ENCODE results near the gene CMTM5. TPM values are rescaled to one million over a fixed set of nuclear protein-coding genes. Genes with fewer than 3 reads are reported as not detected.
"Not testable (repeated sequence)": the region's sequence is repeated elsewhere in the genome, so short reads cannot be mapped to it uniquely, and the experiment has no call there.

The CMTM5 gene
- total RNA-seq, 4 donors from 2014 or later = 0.64 to 1.1 TPM; not detected in 2

DNA sequence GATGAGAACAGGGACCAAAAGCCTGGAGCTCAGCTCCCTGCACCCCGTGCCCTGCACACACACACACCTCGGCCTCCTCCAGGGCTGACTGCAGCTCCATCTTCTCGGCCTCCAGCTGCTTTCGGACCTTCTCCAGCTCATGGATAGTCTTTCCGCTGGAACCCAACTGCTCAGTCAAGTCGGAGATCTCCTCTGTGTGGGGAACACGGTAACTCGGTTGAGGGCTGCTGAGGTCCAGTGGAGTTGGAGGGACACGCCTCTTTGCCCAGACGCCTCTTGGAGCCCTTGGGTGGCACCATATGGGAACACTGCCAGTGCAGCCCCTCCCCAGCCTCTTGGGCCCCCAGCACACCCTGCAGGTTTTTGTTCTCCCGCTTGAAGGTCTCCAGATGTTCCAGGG lies 40.0 kb downstream of the CMTM5 start:
- DNase-seq = no peak
- no peak overlapping the region for H3K4me3 ChIP-seq
- 72 to 78% methylated on average over 6 to 11 of the region's 11 CpGs for WGBS, 2 donors (ENCODE audit: low coverage in 1 of 2)

DNA sequence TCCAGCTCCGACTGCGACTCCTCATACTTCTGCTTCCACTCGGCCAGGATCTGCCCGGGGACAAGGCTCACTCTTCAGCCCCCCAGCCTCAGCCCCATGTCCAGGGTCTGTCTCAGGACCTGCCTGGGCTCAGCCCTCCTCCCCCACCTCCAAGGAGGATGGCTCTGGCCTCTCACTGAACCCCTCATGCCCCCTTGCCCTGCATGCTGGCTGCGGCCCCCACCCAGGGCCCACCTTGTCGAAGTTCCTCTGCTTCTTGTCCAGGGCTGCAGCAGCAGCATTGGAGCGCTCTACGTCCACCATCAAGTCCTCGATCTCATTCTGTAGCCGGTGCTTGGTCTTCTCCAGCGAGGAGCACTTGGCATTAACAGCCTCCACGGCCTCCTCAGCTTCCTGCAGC lies 40.4 kb downstream of the CMTM5 start:
- H3K4me3 ChIP-seq; intact Hi-C loops (cut with DNase I; ENCODE audit: low total_unique reads); H3K27ac ChIP-seq; H3K9me3 ChIP-seq; DNase-seq; H3K36me3 ChIP-seq; H3K27me3 ChIP-seq; H3K4me1 ChIP-seq; in situ Hi-C loops (cut with MboI; ENCODE audit: low pct_ligation_motif_present in 1 of 4, low pct_unique_long_range_greater_than_20kb in 1 of 4, low sequenced_read_pairs in 3 of 4): not testable (repeated sequence)
- 81% methylated on average over 12 of the region's 12 CpGs; no CpG with 5 or more reads in 1 of the 2 donors for WGBS, 2 donors (ENCODE audit: low coverage in 1 of 2)

More for the DNA sequence above, 40.0 kb downstream of the CMTM5 start:
- no peaks in the 10 kb centered on the region for H3K4me1 ChIP-seq
- in situ Hi-C loops (cut with MboI; ENCODE audit: low pct_ligation_motif_present in 1 of 4, low pct_unique_long_range_greater_than_20kb in 1 of 4, low sequenced_read_pairs in 3 of 4) (no loop called here), intact Hi-C loops (cut with DNase I; ENCODE audit: low total_unique reads) (no loop called here)
- H3K9me3 ChIP-seq = no peaks in the 10 kb centered on the region
- no peak overlapping the region for H3K27ac ChIP-seq
- no peaks in the 10 kb centered on the region for H3K27me3 ChIP-seq
- no peak for TF ChIP-seq EP300 (IDR thresholded peaks at IDR 0.05; ENCODE audit: low read depth)
- no peaks in the 10 kb centered on the region for H3K36me3 ChIP-seq

DNA sequence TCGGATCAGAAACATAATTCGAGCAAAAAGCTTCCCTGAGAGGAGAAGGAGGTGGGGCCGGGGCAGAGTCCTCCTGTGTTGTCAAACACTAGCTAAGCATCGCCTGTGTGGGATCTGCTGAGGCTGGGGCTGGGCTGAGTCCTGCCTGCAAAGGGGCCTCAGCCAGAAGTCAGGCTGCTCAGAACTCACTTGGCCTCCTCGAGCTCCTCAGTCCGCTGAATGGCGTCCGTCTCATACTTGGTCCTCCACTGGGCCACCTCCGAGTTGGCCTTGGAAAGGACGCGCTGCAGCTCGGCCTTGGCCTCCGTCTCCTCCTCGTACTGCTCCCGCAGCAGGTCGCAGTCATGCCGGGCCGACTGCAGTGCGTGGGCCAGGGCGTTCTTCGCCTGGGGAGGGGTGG lies 41.2 kb downstream of the CMTM5 start:
- Histone ChIP-seq H3K4me1 (no peaks in the 10 kb centered on the region), H3K36me3 (no peaks in the 10 kb centered on the region), H3K27ac (no peak overlapping the region), H3K27me3 (no peaks in the 10 kb centered on the region), H3K4me3 (no peak overlapping the region), H3K9me3 (no peaks in the 10 kb centered on the region)
- in situ Hi-C loops (cut with MboI; ENCODE audit: low pct_ligation_motif_present in 1 of 4, low pct_unique_long_range_greater_than_20kb in 1 of 4, low sequenced_read_pairs in 3 of 4) = no loop called here
- intact Hi-C loops (cut with DNase I; ENCODE audit: low total_unique reads) = no loop called here
- WGBS, 2 donors (ENCODE audit: low coverage in 1 of 2) = 89% methylated on average over 21 of the region's 21 CpGs; no CpG with 5 or more reads in 1 of the 2 donors
- no peak for DNase-seq
- TF ChIP-seq, protein P1, sequence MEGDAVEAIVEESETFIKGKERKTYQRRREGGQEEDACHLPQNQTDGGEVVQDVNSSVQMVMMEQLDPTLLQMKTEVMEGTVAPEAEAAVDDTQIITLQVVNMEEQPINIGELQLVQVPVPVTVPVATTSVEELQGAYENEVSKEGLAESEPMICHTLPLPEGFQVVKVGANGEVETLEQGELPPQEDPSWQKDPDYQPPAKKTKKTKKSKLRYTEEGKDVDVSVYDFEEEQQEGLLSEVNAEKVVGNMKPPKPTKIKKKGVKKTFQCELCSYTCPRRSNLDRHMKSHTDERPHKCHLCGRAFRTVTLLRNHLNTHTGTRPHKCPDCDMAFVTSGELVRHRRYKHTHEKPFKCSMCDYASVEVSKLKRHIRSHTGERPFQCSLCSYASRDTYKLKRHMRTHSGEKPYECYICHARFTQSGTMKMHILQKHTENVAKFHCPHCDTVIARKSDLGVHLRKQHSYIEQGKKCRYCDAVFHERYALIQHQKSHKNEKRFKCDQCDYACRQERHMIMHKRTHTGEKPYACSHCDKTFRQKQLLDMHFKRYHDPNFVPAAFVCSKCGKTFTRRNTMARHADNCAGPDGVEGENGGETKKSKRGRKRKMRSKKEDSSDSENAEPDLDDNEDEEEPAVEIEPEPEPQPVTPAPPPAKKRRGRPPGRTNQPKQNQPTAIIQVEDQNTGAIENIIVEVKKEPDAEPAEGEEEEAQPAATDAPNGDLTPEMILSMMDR (IDR thresholded peaks at IDR 0.05) = no peak
- no peak for TF ChIP-seq POLR2A (IDR thresholded peaks at IDR 0.05)
- TF ChIP-seq EP300 (IDR thresholded peaks at IDR 0.05; ENCODE audit: low read depth) = no peak
- no peak for TF ChIP-seq POLR2AphosphoS5 (IDR thresholded peaks at IDR 0.05)

DNA sequence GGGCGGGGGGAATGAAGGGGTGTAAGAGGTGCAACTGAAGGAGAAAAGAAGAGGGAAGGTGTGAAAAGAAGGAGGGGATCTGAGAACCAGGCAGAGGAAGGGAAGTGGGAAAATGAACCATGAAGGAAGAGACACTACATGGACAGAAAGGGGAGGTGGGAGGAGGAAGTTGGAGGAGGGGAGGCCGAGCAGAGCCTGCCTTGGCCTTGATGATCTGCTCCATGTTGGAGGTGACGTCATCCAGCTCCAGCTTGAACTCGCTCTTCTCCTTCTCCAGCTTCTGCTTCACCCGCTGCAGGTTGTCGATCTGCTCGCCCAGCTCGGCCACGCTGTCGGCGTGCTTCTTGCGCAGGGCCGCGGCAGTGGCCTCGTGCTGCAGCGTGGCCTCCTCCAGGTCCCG lies 42.8 kb downstream of the CMTM5 start:
- DNase-seq; in situ Hi-C loops (cut with MboI; ENCODE audit: low pct_ligation_motif_present in 1 of 4, low pct_unique_long_range_greater_than_20kb in 1 of 4, low sequenced_read_pairs in 3 of 4): not testable (repeated sequence)
- WGBS, 2 donors (ENCODE audit: low coverage in 1 of 2) = 70% methylated on average over 1 to 4 of the region's 17 CpGs

DNA sequence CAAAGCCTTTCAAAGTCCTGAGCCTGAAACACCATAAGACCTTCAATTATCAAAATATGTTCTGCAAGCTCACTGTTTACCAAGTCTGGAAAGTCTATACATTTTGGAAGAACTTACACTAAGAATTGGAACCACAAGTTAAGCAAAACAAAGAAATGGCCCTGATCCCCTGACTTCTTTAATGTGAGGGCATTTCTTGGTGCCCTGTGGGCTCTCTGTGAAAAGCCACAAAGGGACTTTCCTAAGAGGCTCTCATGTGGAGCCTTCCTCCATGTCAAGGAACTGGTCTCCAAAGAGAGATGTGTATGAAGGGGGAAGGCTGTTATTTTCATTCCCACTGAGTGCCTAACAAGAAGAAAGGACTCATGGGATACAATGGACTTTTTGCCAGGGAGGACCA lies 44.7 kb downstream of the CMTM5 start:
- Histone ChIP-seq H3K4me1 (no peaks in the 10 kb centered on the region), H3K27ac (no peak overlapping the region), H3K4me3 (no peak overlapping the region), H3K9me3 (no peaks in the 10 kb centered on the region), H3K36me3 (no peaks in the 10 kb centered on the region), H3K27me3 (no peaks in the 10 kb centered on the region)
- in situ Hi-C loops (cut with MboI; ENCODE audit: low pct_ligation_motif_present in 1 of 4, low pct_unique_long_range_greater_than_20kb in 1 of 4, low sequenced_read_pairs in 3 of 4) (no loop called here), intact Hi-C loops (cut with DNase I; ENCODE audit: low total_unique reads) (no loop called here)
- TF ChIP-seq, protein P1 (IDR thresholded peaks at IDR 0.05) = no peak
- no peak for TF ChIP-seq POLR2AphosphoS5 (IDR thresholded peaks at IDR 0.05)
- no peak for TF ChIP-seq POLR2A (IDR thresholded peaks at IDR 0.05)
- no peak for TF ChIP-seq EP300 (IDR thresholded peaks at IDR 0.05; ENCODE audit: low read depth)
- DNase-seq = no peak

More for the DNA sequence above, 42.8 kb downstream of the CMTM5 start:
- H3K9me3 ChIP-seq; H3K27ac ChIP-seq; H3K27me3 ChIP-seq; H3K36me3 ChIP-seq; intact Hi-C loops (cut with DNase I; ENCODE audit: low total_unique reads); H3K4me3 ChIP-seq; H3K4me1 ChIP-seq: not testable (repeated sequence)

DNA sequence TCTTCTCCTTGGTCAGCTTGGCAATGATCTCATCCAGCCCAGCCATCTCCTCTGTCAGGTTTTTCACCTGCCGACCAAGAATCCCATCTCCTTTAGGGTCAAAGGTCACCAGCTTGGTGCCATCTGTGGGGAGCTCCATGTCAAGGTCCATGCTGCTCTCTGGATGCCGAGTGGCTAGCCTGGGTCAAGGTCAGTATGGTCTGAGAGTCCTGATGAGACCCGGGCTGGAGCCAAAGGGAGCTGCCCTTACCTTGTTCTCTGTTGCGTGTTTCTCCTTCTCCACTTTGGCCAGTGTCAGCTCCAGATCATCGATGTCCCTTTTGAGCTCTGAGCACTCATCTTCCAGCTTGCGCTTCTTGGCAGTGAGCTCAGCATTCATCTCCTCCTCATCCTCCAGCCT lies 46.8 kb downstream of the CMTM5 start:
- H3K36me3 ChIP-seq = no peaks in the 10 kb centered on the region
- H3K27me3 ChIP-seq = no peaks in the 10 kb centered on the region
- WGBS, 2 donors (ENCODE audit: low coverage in 1 of 2) = 84 to 100% methylated on average over 3 to 6 of the region's 6 CpGs
- intact Hi-C loops (cut with DNase I; ENCODE audit: low total_unique reads) = no loop called here
- H3K9me3 ChIP-seq = no peaks in the 10 kb centered on the region
- no peak overlapping the region for H3K4me3 ChIP-seq
- in situ Hi-C loops (cut with MboI; ENCODE audit: low pct_ligation_motif_present in 1 of 4, low pct_unique_long_range_greater_than_20kb in 1 of 4, low sequenced_read_pairs in 3 of 4) = no loop called here
- no peak for DNase-seq
- TF ChIP-seq POLR2AphosphoS5 (IDR thresholded peaks at IDR 0.05) (no peak), EP300 (IDR thresholded peaks at IDR 0.05; ENCODE audit: low read depth) (no peak), POLR2A (IDR thresholded peaks at IDR 0.05) (no peak)
- TF ChIP-seq, protein P1 (IDR thresholded peaks at IDR 0.05) = no peak
- no peaks in the 10 kb centered on the region for H3K4me1 ChIP-seq
- no peak overlapping the region for H3K27ac ChIP-seq

Data from transverse colon (tissue), 4 donors.